ENCODE measurements around the gene ACTL6B.

ACTL6B gene

DNA sequence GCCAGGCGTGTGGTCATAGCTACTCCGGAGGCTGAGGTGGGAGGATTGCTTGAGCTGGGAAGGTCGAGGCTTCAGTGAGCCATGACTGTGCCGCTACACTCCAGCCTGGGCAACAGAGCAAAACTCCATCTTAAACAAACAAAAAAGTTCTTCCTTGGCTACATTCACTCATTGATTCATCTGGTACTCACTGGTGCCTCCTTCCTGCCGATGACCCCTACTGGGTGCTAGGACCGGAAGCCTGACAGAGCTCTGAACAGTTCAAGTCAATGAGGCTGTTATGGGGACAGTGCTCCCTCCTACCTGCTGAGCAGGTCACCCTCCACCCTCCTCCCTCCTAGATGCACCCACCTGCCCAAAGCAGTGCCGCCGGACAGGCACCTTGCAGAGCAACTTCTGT lies 49.1 kb downstream of the ACTL6B start:
- intact Hi-C loops (cut with DNase I), result no loop called here
- DNase-seq, result no peak

DNA sequence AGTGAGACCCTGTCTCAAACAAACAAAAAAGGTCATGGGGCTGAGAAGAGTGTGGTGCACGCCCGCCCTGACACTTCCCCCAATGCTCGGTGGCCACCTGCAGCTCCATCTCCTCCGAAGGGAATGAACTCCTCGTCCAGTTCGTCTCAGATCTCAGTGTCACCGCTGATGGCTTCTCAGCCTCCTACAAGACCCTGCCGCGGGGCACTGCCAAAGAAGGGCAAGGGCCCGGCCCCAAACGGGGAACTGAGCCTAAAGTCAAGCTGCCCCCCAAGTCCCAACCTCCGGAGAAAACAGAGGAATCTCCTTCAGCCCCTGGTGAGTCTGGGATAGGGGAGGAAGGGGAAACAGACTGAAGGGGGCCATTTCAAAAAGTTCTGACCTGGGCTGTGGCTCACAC lies 49.9 kb downstream of the ACTL6B start:
- intact Hi-C loops (cut with DNase I), result no loop called here
- no peak for DNase-seq

DNA sequence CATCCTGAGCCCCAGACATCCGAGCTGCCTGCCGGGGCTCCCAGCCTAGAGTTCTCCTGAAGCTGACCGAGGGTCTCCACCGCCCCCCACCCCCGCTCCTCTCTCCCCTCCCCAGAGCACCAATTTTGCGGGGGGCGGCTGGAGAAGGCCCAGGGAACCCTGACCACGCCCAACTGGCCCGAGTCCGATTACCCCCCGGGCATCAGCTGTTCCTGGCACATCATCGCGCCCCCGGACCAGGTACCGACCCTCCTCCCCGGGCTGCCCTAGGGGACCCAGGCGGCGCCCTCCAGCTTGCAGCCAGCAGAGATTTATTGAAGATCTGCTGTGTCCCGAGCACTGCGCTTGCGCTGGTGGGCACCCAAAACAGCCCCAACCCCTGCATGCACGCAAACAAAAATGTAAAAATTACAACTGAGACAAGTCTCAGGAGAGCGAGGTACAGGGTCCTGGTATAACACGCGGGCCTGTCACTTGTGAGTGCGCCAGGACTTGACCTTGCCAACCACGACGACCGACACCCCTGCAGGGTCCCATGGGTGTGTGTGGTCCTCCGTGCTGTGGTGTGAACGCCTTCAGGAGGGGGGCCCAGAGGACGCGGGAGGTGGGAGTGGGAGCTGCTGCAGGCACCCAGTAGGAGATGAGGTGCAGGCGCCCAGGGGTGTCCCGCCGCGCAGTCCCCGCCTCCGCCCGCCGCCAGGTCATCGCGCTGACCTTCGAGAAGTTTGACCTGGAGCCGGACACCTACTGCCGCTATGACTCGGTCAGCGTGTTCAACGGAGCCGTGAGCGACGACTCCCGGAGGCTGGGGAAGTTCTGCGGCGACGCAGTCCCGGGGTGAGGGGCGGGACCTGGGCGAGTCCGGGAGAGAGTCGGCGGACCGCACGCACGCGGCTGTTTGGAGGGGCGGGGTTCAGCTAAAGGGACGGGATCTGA lies 51.0 kb downstream of the ACTL6B start:
- peak in 1 of 10 donors; percentile 85 for DNase-seq
- intact Hi-C loops (cut with DNase I), result no loop called here

DNA sequence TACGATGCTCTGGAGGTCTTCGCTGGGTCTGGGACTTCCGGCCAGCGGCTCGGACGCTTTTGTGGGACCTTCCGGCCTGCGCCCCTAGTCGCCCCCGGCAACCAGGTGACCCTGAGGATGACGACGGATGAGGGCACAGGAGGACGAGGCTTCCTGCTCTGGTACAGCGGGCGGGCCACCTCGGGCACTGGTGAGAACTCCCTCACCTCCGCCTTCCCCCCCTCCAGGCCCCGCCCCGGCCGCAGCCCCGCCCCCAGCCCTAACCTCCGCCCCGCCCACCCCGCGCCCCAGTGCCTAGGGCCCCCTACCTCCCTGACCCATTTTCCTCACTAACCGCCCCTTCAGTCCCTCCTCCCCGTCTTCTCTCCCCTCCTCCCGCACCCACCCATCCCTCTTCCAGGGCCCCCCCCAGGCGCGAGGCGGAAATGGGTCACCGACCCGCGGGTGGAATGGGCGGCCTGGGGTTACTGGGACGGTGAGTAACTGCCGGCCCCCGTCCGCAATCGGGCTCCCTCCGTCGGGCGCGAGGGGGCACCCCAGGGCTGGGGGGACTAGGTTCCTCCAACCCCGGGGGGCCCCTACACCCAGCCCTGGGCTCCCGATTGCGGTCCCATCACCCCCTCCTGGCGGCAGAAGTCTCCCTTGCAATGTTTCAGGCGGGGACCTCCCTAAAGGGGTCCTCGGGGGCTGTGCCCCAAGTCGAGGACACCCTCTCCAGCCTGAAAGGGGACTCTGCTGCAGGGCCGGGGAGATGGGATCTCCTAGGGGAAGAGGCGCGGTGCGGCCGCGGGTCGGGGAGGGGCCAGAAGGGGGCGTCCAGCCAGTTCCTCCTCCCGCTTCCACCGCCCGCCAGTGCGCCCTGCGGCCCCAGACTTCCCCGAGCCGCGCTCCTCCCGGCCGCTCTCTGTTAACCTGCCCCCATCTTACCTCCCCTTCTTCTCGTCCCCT lies 51.9 kb downstream of the ACTL6B start:
- intact Hi-C loops (cut with DNase I), result no loop called here
- DNase-seq, result peak in 5 of 10 donors; percentile 37 to 87 (median 58)

DNA sequence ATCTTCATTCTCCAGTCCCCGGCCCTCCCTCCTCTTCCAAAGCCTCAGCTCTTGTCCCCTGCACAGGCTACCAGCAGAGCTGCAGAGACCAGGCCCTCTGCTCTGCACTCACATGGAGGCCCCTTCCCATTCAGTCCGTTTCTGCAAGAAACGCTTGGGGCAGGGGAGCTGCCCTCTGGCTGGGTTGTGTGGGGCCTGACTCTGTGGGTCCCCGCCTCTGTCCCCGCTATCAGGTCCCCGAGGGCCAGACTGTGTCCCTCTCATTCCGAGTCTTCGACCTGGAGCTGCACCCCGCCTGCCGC lies 52.6 kb downstream of the ACTL6B start:
- no peak for DNase-seq
- intact Hi-C loops (cut with DNase I), result no loop called here

DNA sequence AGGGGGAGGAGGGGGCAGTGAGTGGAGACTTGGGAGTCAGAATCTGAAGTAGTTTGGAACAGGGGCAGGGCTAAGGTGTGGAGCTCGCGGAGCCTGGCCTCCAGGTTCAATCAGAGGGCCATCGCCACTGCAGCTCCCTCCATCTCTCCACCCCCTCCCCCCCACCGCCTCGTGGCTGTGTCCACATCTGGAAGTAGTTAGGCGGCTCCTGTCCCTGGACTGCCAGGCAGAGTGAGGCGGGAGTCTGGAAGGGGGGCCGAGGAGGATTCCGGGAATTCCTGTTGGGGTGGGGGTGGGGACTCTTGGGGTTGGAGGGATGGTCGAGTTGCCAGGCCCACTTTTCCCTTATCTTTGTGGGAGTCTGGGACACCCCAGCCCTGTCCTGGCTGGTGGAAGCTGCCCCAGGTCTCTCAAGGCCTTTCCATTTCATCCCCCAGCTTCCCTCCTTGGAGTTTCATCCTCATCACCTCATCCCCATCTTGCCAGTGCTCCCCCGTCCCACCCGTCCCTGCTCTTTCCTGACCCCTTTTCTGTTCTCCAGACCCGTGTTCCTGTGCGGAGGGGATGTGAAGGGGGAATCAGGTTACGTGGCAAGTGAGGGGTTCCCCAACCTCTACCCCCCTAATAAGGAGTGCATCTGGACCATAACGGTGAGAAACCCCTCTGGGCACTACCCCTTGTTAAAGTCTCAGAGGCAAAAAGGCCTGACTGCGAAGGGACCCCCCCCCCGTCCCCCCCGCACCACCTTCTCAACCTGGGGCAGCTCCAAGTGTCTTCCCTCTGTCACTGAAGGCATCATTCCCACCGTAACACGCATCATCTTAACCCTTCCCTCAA lies 53.1 kb downstream of the ACTL6B start:
- intact Hi-C loops (cut with DNase I), result no loop called here
- no peak for DNase-seq

DNA sequence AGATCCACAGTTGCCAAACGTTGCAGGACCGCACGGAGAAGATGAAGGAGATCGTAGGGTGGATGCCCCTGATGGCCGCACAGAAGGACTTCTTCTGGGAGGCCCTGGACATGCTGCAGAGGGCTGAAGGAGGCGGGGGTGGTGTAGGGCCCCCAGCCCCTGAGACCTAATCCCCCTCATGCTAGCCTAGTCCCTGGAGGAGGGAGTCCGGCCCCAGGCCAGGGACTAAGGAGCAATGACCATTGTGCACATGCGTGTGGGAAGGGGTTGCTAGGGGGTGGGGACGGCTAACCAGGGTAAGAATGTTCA lies 55.6 kb downstream of the ACTL6B start:
- intact Hi-C loops (cut with DNase I), result no loop called here
- DNase-seq, result no peak

DNA sequence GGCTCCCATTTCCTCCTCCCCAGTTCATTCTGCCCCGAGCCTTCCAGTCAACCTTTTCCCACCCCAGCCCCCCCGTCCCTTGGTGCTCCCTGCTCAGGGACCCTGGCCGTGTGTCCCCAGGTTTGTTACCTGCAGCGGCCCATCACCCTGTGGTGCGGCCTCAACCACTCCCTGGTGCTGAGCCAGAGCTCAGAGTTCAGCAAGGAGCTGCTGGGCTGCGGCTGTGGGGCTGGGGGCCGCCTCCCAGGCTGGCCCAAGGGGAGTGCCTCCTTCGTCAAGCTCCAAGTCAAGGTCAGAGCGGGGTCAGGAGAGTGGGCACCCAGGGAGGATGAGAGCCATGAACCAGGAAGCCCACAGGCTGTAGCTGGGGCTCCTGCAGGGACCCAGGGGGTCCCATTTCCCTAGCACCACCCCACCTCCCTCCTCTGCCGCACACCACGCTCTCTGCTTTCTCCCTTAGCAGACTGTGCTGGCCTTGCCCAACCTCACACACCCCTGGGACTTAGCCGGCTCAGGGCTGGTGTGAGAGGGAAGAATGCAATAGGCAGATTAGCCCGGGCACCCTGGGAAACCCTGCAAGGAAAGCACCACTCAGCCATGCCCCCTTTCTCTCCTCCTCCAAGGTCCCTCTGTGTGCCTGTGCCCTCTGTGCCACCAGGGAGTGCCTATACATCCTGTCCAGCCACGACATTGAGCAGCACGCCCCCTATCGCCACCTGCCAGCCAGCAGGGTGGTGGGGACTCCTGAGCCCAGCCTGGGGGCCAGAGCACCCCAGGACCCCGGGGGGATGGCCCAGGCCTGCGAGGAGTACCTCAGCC lies 56.1 kb downstream of the ACTL6B start:
- no peak for DNase-seq
- intact Hi-C loops (cut with DNase I), result no loop called here

DNA sequence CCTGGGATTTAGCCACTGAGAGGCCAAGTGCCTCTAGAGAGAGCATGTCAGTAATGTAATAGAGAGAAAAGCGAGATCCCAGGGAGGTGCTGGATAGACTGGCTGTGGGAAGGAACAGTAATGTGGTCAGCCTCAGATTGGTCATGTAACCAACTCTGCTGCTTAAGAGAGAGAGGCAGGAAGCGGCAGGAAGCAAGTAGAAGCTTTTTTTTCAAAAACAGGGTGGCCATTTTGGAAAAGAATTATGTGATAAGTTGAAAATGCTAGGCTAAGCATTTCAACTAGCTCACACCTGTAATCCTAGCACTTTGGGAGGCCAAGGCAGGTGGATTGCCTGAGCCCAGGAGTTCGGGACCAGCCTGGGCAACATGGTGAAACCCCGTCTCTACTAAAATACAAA lies 57.8 kb downstream of the ACTL6B start:
- intact Hi-C loops (cut with DNase I), result no loop called here
- DNase-seq, result no peak

DNA sequence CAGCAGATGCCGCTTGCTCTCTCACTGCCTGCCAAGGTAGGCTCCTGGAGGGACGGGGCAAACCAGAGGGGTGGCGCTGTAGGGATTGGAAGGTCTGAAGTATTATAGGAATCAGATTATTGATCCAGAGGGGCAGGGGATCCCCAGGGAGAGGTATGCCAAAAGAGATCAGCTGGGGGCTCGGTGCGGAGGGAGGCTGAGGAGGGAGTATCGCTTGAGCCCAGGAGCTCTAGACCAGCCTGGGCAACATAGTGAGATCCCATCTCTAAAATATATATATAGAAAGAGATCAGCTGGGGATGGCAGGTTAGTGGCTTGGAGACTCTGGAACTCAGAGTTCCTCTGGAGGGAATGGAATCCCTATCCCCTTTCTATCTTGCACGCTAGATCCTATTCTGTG lies 61.1 kb downstream of the ACTL6B start:
- intact Hi-C loops (cut with DNase I), result no loop called here
- DNase-seq, result no peak

All from posterior cingulate gyrus (tissue), 11 donors.